BJ (cell line): ENCODE results near the gene MIER1. TPM values are rescaled to one million over a fixed set of nuclear protein-coding genes. Genes with fewer than 3 reads are reported as not detected.
A peak's percentile ranks its signal among the peaks of the same experiment; 100 is the strongest.

Source experiments
- CTCF ChIA-PET: fragments of 350-600 bp; formaldehyde crosslinking; extraction: SDS; loops from one replicate; lab custom pipeline; 2021; ENCODE audit warnings: antibody characterized with exemption, inconsistent platforms; lab: Yijun Ruan, JAX
- POLR2A ChIA-PET: fragments of 300-600 bp; sonication (Branson Sonifier 250); formaldehyde crosslinking; extraction: SDS; loops from one replicate; lab custom pipeline; 2021; ENCODE audit warnings: antibody characterized with exemption; lab: Charles Lee
- DNase-seq: peaks from one replicate; pipeline ENCODE4 v3.0.0-alpha.2; 2011; ENCODE audit warnings: low read depth
- H3K27me3 ChIP-seq: 2 replicates; pipeline ENCODE4 v1.6.0; 2011; ENCODE audit warnings: low read length; ENCODE audit not compliant: control insufficient read depth, insufficient read depth
- H3K36me3 ChIP-seq: 2 replicates; pipeline ENCODE4 v1.5.1; 2011; ENCODE audit warnings: low read length; ENCODE audit not compliant: control insufficient read depth, insufficient read depth
- H3K4me3 ChIP-seq: 2 replicates; pipeline ENCODE4 v1.5.1; 2011; ENCODE audit warnings: low read depth, mild to moderate bottlenecking, control low read depth, low read length
- CTCF ChIP-seq: IDR thresholded peaks from 2 replicates; pipeline ENCODE4 v1.5.1; 2011; ENCODE audit warnings: low read depth, mild to moderate bottlenecking, control low read depth, inconsistent platforms, low read length, moderate library complexity; ENCODE audit not compliant: insufficient read depth
- polyA plus RNA-seq: library from polyadenylated mRNA; depleted of rRNA; stranded (reverse); fragments of >200 nt; gene quantifications from 2 replicates; pipeline ENCODE4 v1.2.3, GENCODE V29; 2011

The MIER1 gene
- polyA plus RNA-seq, 1 experiment: 6.4 TPM

GRCh38 chr1:66996018-66996682, 71.4 kb downstream of the MIER1 start:
- Histone ChIP-seq H3K4me3 (no peak overlapping the region), H3K36me3 (peaks cover 4% of the 10 kb centered on the region), H3K27me3 (no peaks in the 10 kb centered on the region)
- POLR2A ChIA-PET: no interaction called here
- DNase-seq: no peak
- TF ChIP-seq CTCF: peak; percentile 84
- CTCF ChIA-PET: interaction anchor here (0.8 to 9.7 kb wide), 18 partner anchors 9 to 504 kb away, joined by 3 to 143 read pairs (median 6); partner anchors contain the start of gene SLC35D1

- TF ChIP-seq CTCF: no peak
- DNase-seq: no peak
- Histone ChIP-seq H3K4me3 (no peak overlapping the region), H3K36me3 (peaks cover 8% of the 10 kb centered on the region), H3K27me3 (no peaks in the 10 kb centered on the region)
- ChIA-PET CTCF (interaction anchor here (1.3 kb wide), 1 partner anchor 150 kb away, joined by 4 read pairs; no protein-coding TSS in a partner anchor), POLR2A (no interaction called here)
Measured at GRCh38 chr1:66998972-66999371, 74.2 kb downstream of the MIER1 start.

GRCh38 chr1:66999640-67000400, 75.0 kb downstream of the MIER1 start:
- no peak overlapping the region for H3K4me3 ChIP-seq
- ChIA-PET CTCF (interaction anchor here (1.3 to 2.3 kb wide), 3 partner anchors 11 to 149 kb away, joined by 4 to 10 read pairs (median 8); no protein-coding TSS in a partner anchor), POLR2A (no interaction called here)
- peaks cover 8% of the 10 kb centered on the region for H3K36me3 ChIP-seq
- no peak for TF ChIP-seq CTCF
- no peaks in the 10 kb centered on the region for H3K27me3 ChIP-seq
- DNase-seq: no peak

GRCh38 chr1:67001682-67002425, 77.1 kb downstream of the MIER1 start:
- H3K36me3 ChIP-seq: peaks cover 8% of the 10 kb centered on the region
- POLR2A ChIA-PET: no interaction called here
- TF ChIP-seq CTCF: no peak
- no peaks in the 10 kb centered on the region for H3K27me3 ChIP-seq
- no peak for DNase-seq
- no peak overlapping the region for H3K4me3 ChIP-seq
- CTCF ChIA-PET: interaction anchor here (1.6 to 2.3 kb wide), 3 partner anchors 9 to 147 kb away, joined by 8 to 10 read pairs (median 9); no protein-coding TSS in a partner anchor
